Keratinocyte (primary cell): ENCODE results near the gene UBR3. TPM values are rescaled to one million over a fixed set of nuclear protein-coding genes. Genes with fewer than 3 reads are reported as not detected.

Experiments
- DNase-seq: peaks from one replicate; pipeline ENCODE4 v3.0.0-alpha.2; 2011; ENCODE audit warnings: low read depth, missing footprints, low spot score
- FAIRE-seq: peaks from 2 replicates; lab custom pipeline; 2011; peaks lifted over from hg19 to GRCh38; lab: Jason Lieb, UNC
- H2AFZ ChIP-seq: 2 replicates; pipeline ENCODE4 v1.6.0; 2012; ENCODE audit warnings: low read length, control low read depth, inconsistent platforms; ENCODE audit not compliant: control insufficient read depth
- H3K27ac ChIP-seq: 2 replicates; pipeline ENCODE4 v1.5.1; 2011; ENCODE audit warnings: low read length; ENCODE audit not compliant: control insufficient read depth, insufficient read depth
- H3K27me3 ChIP-seq: 3 replicates; pipeline ENCODE4 v1.6.0; 2011; ENCODE audit warnings: low read length; ENCODE audit not compliant: control insufficient read depth, insufficient read depth; ENCODE audit errors: extremely low read depth
- H3K36me3 ChIP-seq, 2 experiments: 2 replicates in 1 of 2; 3 replicates in 1 of 2; pipeline ENCODE4 v1.5.1; 2011; ENCODE audit warnings: low read length in 2 of 2, mild to moderate bottlenecking in 1 of 2; ENCODE audit not compliant: control insufficient read depth in 2 of 2, insufficient read depth in 2 of 2; ENCODE audit errors: extremely low read depth in 1 of 2
- H3K4me1 ChIP-seq: 3 replicates; pipeline ENCODE4 v1.5.1; 2011; ENCODE audit warnings: low read length; ENCODE audit not compliant: control insufficient read depth, insufficient read depth; ENCODE audit errors: extremely low read depth
- H3K4me2 ChIP-seq: 3 replicates; pipeline ENCODE4 v1.6.0; 2011; ENCODE audit warnings: low read depth, low read length; ENCODE audit not compliant: control insufficient read depth, insufficient read depth; ENCODE audit errors: extremely low read depth
- H3K4me3 ChIP-seq, 3 experiments: fragments of 200-600 bp in 1 of 3; sonication (generic) in 1 of 3; 2 replicates in 2 of 3; 3 replicates in 1 of 3; pipeline ENCODE4 v1.5.1; 2011 to 2016; ENCODE audit warnings: low read length in 3 of 3, mild to moderate bottlenecking in 3 of 3, control low read depth in 2 of 3, inconsistent platforms in 1 of 3, low read depth in 1 of 3, mixed read lengths in 1 of 3, mixed run types in 1 of 3, moderate library complexity in 1 of 3; ENCODE audit not compliant: control insufficient read depth in 2 of 3, insufficient read depth in 2 of 3; ENCODE audit errors: extremely low read depth in 1 of 3
- H3K79me2 ChIP-seq: 2 replicates; pipeline ENCODE4 v1.6.0; 2012; ENCODE audit warnings: low read length; ENCODE audit not compliant: control insufficient read depth, insufficient read depth
- H3K9ac ChIP-seq: 3 replicates; pipeline ENCODE4 v1.6.0; 2011; ENCODE audit warnings: low read length; ENCODE audit not compliant: control insufficient read depth, insufficient read depth; ENCODE audit errors: extremely low read depth
- H3K9me1 ChIP-seq: 3 replicates; pipeline ENCODE4 v1.6.0; 2011; ENCODE audit warnings: low read length; ENCODE audit not compliant: control insufficient read depth, insufficient read depth; ENCODE audit errors: extremely low read depth
- H3K9me3 ChIP-seq: 2 replicates; pipeline ENCODE4 v1.5.1; 2012; ENCODE audit warnings: low read depth, low read length; ENCODE audit not compliant: control insufficient read depth
- H4K20me1 ChIP-seq: 3 replicates; pipeline ENCODE4 v1.6.0; 2011; ENCODE audit warnings: low read length; ENCODE audit not compliant: control insufficient read depth, insufficient read depth; ENCODE audit errors: extremely low read depth
- EZH2 ChIP-seq: IDR thresholded peaks from one replicate; pipeline ENCODE4 v1.6.1; 2012; ENCODE audit warnings: inconsistent platforms, mild to moderate bottlenecking, low read length, moderate library complexity
- dilution Hi-C: fragments of 300-500 bp; cut with MboI; formaldehyde crosslinking; loops from one replicate; pipeline ENCODE4 v1.7.0; 2020; ENCODE audit warnings: low sequenced_read_pairs; ENCODE audit not compliant: extremely low pct_ligation_motif_present
- polyA plus RNA-seq, 5 experiments: library from polyadenylated mRNA; depleted of rRNA in 3 of 5; stranded (reverse) in 3 of 5; stranded (forward) in 1 of 5; unstranded in 1 of 5; fragments of >200 nt; gene quantifications; 1 replicate in 1 of 5; 2 replicates in 3 of 5; 3 replicates in 1 of 5; pipeline versions ENCODE4 v1.2.1 to v1.2.3, GENCODE V29; 2011 to 2012; ENCODE audit warnings: missing spikeins in 2 of 5, low read depth in 1 of 5, low replicate concordance in 1 of 5
- TF ChIP-seq, protein P1 (sequence below), 3 experiments: IDR thresholded peaks in 1 of 3; conservative IDR thresholded peaks in 1 of 3; optimal IDR thresholded peaks in 1 of 3; 2 replicates in 2 of 3; 3 replicates in 1 of 3; pipeline versions ENCODE3 to v1.5.1; 2011; ENCODE audit warnings: low read length in 3 of 3, mild to moderate bottlenecking in 3 of 3, moderate library complexity in 2 of 3, control low read depth in 1 of 3, inconsistent platforms in 1 of 3; ENCODE audit not compliant: insufficient read depth in 2 of 3; ENCODE audit errors: extremely low read depth in 1 of 3

UBR3 gene
- polyA plus RNA-seq, 1 donor (not counting 4 experiments of a cell fraction or from before 2014, with no cell fraction given), result 14.7 TPM

- TF ChIP-seq, protein P1, sequence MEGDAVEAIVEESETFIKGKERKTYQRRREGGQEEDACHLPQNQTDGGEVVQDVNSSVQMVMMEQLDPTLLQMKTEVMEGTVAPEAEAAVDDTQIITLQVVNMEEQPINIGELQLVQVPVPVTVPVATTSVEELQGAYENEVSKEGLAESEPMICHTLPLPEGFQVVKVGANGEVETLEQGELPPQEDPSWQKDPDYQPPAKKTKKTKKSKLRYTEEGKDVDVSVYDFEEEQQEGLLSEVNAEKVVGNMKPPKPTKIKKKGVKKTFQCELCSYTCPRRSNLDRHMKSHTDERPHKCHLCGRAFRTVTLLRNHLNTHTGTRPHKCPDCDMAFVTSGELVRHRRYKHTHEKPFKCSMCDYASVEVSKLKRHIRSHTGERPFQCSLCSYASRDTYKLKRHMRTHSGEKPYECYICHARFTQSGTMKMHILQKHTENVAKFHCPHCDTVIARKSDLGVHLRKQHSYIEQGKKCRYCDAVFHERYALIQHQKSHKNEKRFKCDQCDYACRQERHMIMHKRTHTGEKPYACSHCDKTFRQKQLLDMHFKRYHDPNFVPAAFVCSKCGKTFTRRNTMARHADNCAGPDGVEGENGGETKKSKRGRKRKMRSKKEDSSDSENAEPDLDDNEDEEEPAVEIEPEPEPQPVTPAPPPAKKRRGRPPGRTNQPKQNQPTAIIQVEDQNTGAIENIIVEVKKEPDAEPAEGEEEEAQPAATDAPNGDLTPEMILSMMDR (optimal IDR thresholded peaks at IDR 0.05 in 1 of 3, IDR thresholded peaks at IDR 0.05 in 1 of 3, conservative IDR thresholded peaks at IDR 0.05 in 1 of 3; ENCODE audit: extremely low read depth in 1 of 3, insufficient read depth in 2 of 3, low read length in 3 of 3), result no peak
- TF ChIP-seq EZH2, result no peak
- H2AFZ ChIP-seq, result no peak overlapping the region
- no peak for DNase-seq
- H3K36me3 ChIP-seq, result peaks cover 0 to 1% of the 10 kb centered on the region in 2 experiments
- H3K79me2 ChIP-seq, result no peaks in the 10 kb centered on the region
- H3K27ac ChIP-seq, result no peak overlapping the region
- H3K4me3 ChIP-seq, result no peak overlapping the region
- no peaks in the 10 kb centered on the region for H3K27me3 ChIP-seq
- no peaks in the 10 kb centered on the region for H4K20me1 ChIP-seq
- dilution Hi-C loops, result no loop called here
- H3K9me1 ChIP-seq, result no peaks in the 10 kb centered on the region
- no peak overlapping the region for H3K4me2 ChIP-seq
- H3K9me3 ChIP-seq, result no peaks in the 10 kb centered on the region
- no peak overlapping the region for H3K9ac ChIP-seq
- FAIRE-seq, result no peak
- no peaks in the 10 kb centered on the region for H3K4me1 ChIP-seq
Measured at GRCh38 chr2:170029551-170029950, 202.3 kb downstream of the UBR3 start.

- no peak overlapping the region for H3K4me2 ChIP-seq
- TF ChIP-seq EZH2, result no peak
- TF ChIP-seq, protein P1 (optimal IDR thresholded peaks at IDR 0.05 in 1 of 3, IDR thresholded peaks at IDR 0.05 in 1 of 3, conservative IDR thresholded peaks at IDR 0.05 in 1 of 3; ENCODE audit: extremely low read depth in 1 of 3, insufficient read depth in 2 of 3, low read length in 3 of 3), result no peak
- no peak overlapping the region for H3K27ac ChIP-seq
- H2AFZ ChIP-seq, result no peak overlapping the region
- H3K4me3 ChIP-seq, result no peak overlapping the region
- no peaks in the 10 kb centered on the region for H3K79me2 ChIP-seq
- no peaks in the 10 kb centered on the region for H3K9me3 ChIP-seq
- H3K4me1 ChIP-seq, result no peaks in the 10 kb centered on the region
- dilution Hi-C loops, result no loop called here
- H3K9ac ChIP-seq, result no peak overlapping the region
- no peak for FAIRE-seq
- no peaks in the 10 kb centered on the region for H3K9me1 ChIP-seq
- H4K20me1 ChIP-seq, result no peaks in the 10 kb centered on the region
- DNase-seq, result no peak
- no peaks in the 10 kb centered on the region for H3K27me3 ChIP-seq
- H3K36me3 ChIP-seq, result peaks cover 0 to 1% of the 10 kb centered on the region in 2 experiments
Measured at GRCh38 chr2:170030040-170030439, 202.8 kb downstream of the UBR3 start.
